A549 (cell line): ENCODE data around the gene KRT15. TPM values are rescaled to one million over a fixed set of nuclear protein-coding genes. Genes with fewer than 3 reads are reported as not detected.

Experiments
- ATAC-seq, 2 experiments: fragments of 200-7000 bp in 1 of 2; fragments of >200 bp in 1 of 2; cut with Nextera tagmentation in 1 of 2; cut with Tn5 transposase in 1 of 2; 3 replicates each; pipeline versions ENCODE4 v1.8.0 to v1.9.1; 2018 to 2020; ENCODE audit warnings: mild to moderate bottlenecking in 1 of 2, moderate library complexity in 1 of 2
- CTCF ChIA-PET: fragments of 300-600 bp; sonication (Branson Sonifier 250); formaldehyde crosslinking; extraction: SDS; loops from one replicate; lab custom pipeline; 2021; ENCODE audit warnings: antibody characterized with exemption, inconsistent platforms; lab: Yijun Ruan, JAX
- POLR2A ChIA-PET: fragments of 350-600 bp; formaldehyde crosslinking; extraction: SDS; loops from one replicate; lab custom pipeline; 2021; ENCODE audit warnings: antibody characterized with exemption, inconsistent platforms; lab: Yijun Ruan, JAX
- DNase-seq, 2 experiments: peaks; one replicate each; pipeline versions ENCODE4 v3.0.0 to v3.0.0-alpha.2; 2011 to 2016; ENCODE audit warnings: low read depth in 1 of 2, low spot score in 1 of 2
- FAIRE-seq: peaks from 2 replicates; lab custom pipeline; 2011; peaks lifted over from hg19 to GRCh38; lab: Jason Lieb, UNC
- H3K27ac ChIP-seq, 2 experiments: fragments of >200 bp; sonication (Bioruptor Twin); formaldehyde crosslinking; 3 replicates each; pipeline ENCODE4 v1.5.1; 2016 to 2017
- H3K4me1 ChIP-seq: fragments of >200 bp; sonication (Bioruptor Twin); formaldehyde crosslinking; 3 replicates; pipeline ENCODE4 v1.6.1; 2016
- H3K4me2 ChIP-seq: fragments of >200 bp; sonication (Bioruptor Twin); formaldehyde crosslinking; 3 replicates; pipeline ENCODE4 v1.6.1; 2016
- H3K4me3 ChIP-seq: fragments of >200 bp; sonication (Bioruptor Twin); formaldehyde crosslinking; 3 replicates; pipeline ENCODE4 v1.5.1; 2016
- H3K9me3 ChIP-seq: fragments of >200 bp; sonication (Bioruptor Twin); formaldehyde crosslinking; 3 replicates; pipeline ENCODE4 v1.6.1; 2016
- CHD4 ChIP-seq: fragments of 200-600 bp; sonication (generic); IDR thresholded peaks from 2 replicates; pipeline ENCODE4 v1.6.1; 2016; ENCODE audit warnings: antibody characterized with exemption, mild to moderate bottlenecking, borderline replicate concordance
- ESRRA ChIP-seq: fragments of 150-350 bp; IDR thresholded peaks from 2 replicates; pipeline ENCODE4 v1.6.1; 2014; ENCODE audit warnings: mild to moderate bottlenecking, low read length, borderline replicate concordance
- FOSL2 ChIP-seq, 2 experiments: fragments of 450-650 bp in 1 of 2; fragments of >200 bp in 1 of 2; sonication (Bioruptor Twin) in 1 of 2; formaldehyde crosslinking; IDR thresholded peaks; 2 replicates each; pipeline versions ENCODE4 v1.5.0 to v1.6.1; 2016 to 2020; ENCODE audit warnings: mild to moderate bottlenecking in 1 of 2, moderate library complexity in 1 of 2
- FOXS1 ChIP-seq: fragments of 250-450 bp; sonication (Bioruptor Pico); IDR thresholded peaks from 2 replicates; pipeline ENCODE4 v1.5.0; 2020; ENCODE audit warnings: mild to moderate bottlenecking, moderate library complexity
- GATA3 ChIP-seq: IDR thresholded peaks from 2 replicates; pipeline ENCODE4 v1.6.1; 2012; ENCODE audit warnings: borderline replicate concordance
- HEYL ChIP-seq: fragments of 250-450 bp; sonication (Bioruptor Pico); IDR thresholded peaks from 2 replicates; pipeline ENCODE4 v1.8.0; 2021; ENCODE audit warnings: mild to moderate bottlenecking, moderate library complexity
- HOXB13 ChIP-seq: fragments of 250-450 bp; sonication (Bioruptor Pico); IDR thresholded peaks from 2 replicates; pipeline ENCODE4 v1.5.0; 2020; ENCODE audit warnings: low read depth, mild to moderate bottlenecking, moderate library complexity
- KDM1A ChIP-seq: fragments of 200-600 bp; sonication (generic); IDR thresholded peaks from 2 replicates; pipeline ENCODE4 v1.6.1; 2016; ENCODE audit warnings: low read depth, mild to moderate bottlenecking
- KDM5A ChIP-seq: fragments of 200-600 bp; sonication (generic); IDR thresholded peaks from 2 replicates; pipeline ENCODE4 v1.6.1; 2016; ENCODE audit warnings: antibody characterized with exemption, mild to moderate bottlenecking
- MYC ChIP-seq: IDR thresholded peaks from 2 replicates; pipeline ENCODE4 v1.6.1; 2012; ENCODE audit warnings: mild to moderate bottlenecking, inconsistent platforms, low read length, improper control_type of control experiment, borderline replicate concordance
- POLR2A ChIP-seq: IDR thresholded peaks from 2 replicates; pipeline ENCODE4 v1.6.1; 2012; ENCODE audit warnings: mild to moderate bottlenecking, low read length
- RAD21 ChIP-seq, 2 experiments: fragments of >200 bp in 1 of 2; sonication (Bioruptor Twin) in 1 of 2; formaldehyde crosslinking in 1 of 2; IDR thresholded peaks in 1 of 2; conservative IDR thresholded peaks in 1 of 2; 2 replicates in 1 of 2; 3 replicates in 1 of 2; pipeline ENCODE4 v1.6.1; 2012 to 2018; ENCODE audit warnings: inconsistent platforms in 1 of 2
- RARB ChIP-seq: fragments of 250-450 bp; sonication (Bioruptor Pico); IDR thresholded peaks from 2 replicates; pipeline ENCODE4 v1.8.0; 2021; ENCODE audit warnings: mild to moderate bottlenecking, moderate library complexity
- RCOR1 ChIP-seq: fragments of 150-350 bp; IDR thresholded peaks from 2 replicates; pipeline ENCODE4 v1.6.1; 2014; ENCODE audit warnings: antibody characterized with exemption, low read length, low read depth
- RFX5 ChIP-seq: fragments of 450-650 bp; IDR thresholded peaks from 2 replicates; pipeline ENCODE4 v1.7.1; 2014; ENCODE audit warnings: antibody characterized with exemption, mild to moderate bottlenecking, moderate library complexity
- RNF2 ChIP-seq: fragments of 200-600 bp; sonication (generic); IDR thresholded peaks from 2 replicates; pipeline ENCODE4 v1.6.1; 2016; ENCODE audit warnings: low read depth, mild to moderate bottlenecking, antibody characterized with exemption, moderate library complexity, borderline replicate concordance
- SMC3 ChIP-seq: fragments of >200 bp; sonication (Bioruptor Twin); formaldehyde crosslinking; IDR thresholded peaks from 3 replicates; pipeline ENCODE4 v1.6.1; 2018; ENCODE audit warnings: inconsistent platforms
- TP53 ChIP-seq: fragments of 250-450 bp; sonication (Bioruptor Pico); IDR thresholded peaks from 2 replicates; pipeline ENCODE4 v1.5.0; 2021; ENCODE audit warnings: mild to moderate bottlenecking, moderate library complexity
- ZNF302 ChIP-seq: fragments of 250-450 bp; sonication (Bioruptor Pico); IDR thresholded peaks from 2 replicates; pipeline ENCODE4 v1.9.0; 2021; ENCODE audit warnings: inconsistent platforms, mild to moderate bottlenecking, moderate library complexity
- WGBS: methylation state at CpG from one replicate; pipeline ENCODE4 v1.1.6; 2017; ENCODE audit errors: missing lambda C conversion rate; 5-methylcytosine and 5-hydroxymethylcytosine counted together
- polyA plus RNA-seq, 4 experiments: library from polyadenylated mRNA; depleted of rRNA in 3 of 4; stranded (reverse); fragments of >200 nt; fragmentation: RNase III in 1 of 4; extraction: RNeasy Plus Mini Kit Qiagen cat#74134 plus additional on column Dnase treatment in 1 of 4; gene quantifications; 2 replicates in 3 of 4; 3 replicates in 1 of 4; pipeline ENCODE4 v1.2.3, GENCODE V29; 2011 to 2017
- TF ChIP-seq, protein P1 (sequence below): fragments of >200 bp; sonication (Bioruptor Twin); formaldehyde crosslinking; IDR thresholded peaks from 3 replicates; pipeline ENCODE4 v1.5.1; 2016
- TF ChIP-seq, protein P2 (sequence below): fragments of 250-450 bp; sonication (Bioruptor Pico); IDR thresholded peaks from 2 replicates; pipeline ENCODE4 v1.5.0; 2021; ENCODE audit warnings: mild to moderate bottlenecking, moderate library complexity, borderline replicate concordance
- TF ChIP-seq, protein P3 (sequence below): fragments of 450-650 bp; IDR thresholded peaks from 2 replicates; pipeline ENCODE4 v1.6.1; 2014; ENCODE audit warnings: antibody characterized with exemption

Gene KRT15
- polyA plus RNA-seq, 2 of the 4 experiments (the other 2 are of a cell fraction) = 0.62 to 2.1 TPM

DNA sequence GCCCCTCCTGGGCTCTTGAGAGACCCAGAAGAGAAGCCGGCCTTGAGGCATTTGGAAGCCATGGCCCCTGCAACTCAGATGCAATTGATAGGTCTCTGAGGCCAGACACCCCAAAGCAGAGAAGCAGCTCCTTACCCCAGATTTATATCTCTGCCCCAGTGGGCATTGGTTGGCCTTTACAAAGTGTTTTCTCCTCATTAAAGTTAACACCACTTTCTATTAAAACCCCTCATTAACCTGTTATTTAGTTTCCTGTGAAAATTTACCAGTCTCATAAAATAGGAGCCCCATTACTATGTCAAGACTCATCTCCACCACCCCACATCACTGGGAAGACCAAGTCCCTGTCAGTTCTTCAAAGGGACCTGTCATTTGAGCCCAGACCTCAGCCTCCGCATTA is 37.7 kb downstream of the KRT15 start, which contains the start of gene KRT35:
TSS of gene KRT35 (minus strand) at position 116 of the 400 bp plus-strand sequence. CDS start at position 62, 54 bp downstream.
- WGBS = 84% methylated on average over 2 of the region's 2 CpGs
- H3K4me3 ChIP-seq = no peak within 1 kb of the TSS
- H3K4me2 ChIP-seq = no peak within 1 kb of the TSS
- no peak for ATAC-seq
- no peaks in the 10 kb centered on the region for H3K4me1 ChIP-seq
- no peak for DNase-seq
- H3K9me3 ChIP-seq = no peaks in the 10 kb centered on the region
- CTCF ChIA-PET = interaction anchor here (1.2 to 3.8 kb wide), 4 partner anchors 9 to 98 kb away, joined by 4 to 20 read pairs (median 5); partner anchors contain the start of gene KRT36
- no peak for FAIRE-seq
- TF ChIP-seq SMC3 (no peak), ZNF302 (CRISPR knock-in tag) (no peak), HEYL (no peak), HOXB13 (CRISPR knock-in tag) (no peak), FOXS1 (CRISPR knock-in tag) (no peak), POLR2A (no peak), RNF2 (no peak), MYC (no peak), RFX5 (no peak), GATA3 (no peak), RAD21 (conservative IDR thresholded peaks at IDR 0.05 in 1 of 2, IDR thresholded peaks at IDR 0.05 in 1 of 2) (no peak), TP53 (CRISPR knock-in tag) (no peak), KDM1A (no peak), KDM5A (no peak), RARB (no peak)
- TF ChIP-seq, protein P1, sequence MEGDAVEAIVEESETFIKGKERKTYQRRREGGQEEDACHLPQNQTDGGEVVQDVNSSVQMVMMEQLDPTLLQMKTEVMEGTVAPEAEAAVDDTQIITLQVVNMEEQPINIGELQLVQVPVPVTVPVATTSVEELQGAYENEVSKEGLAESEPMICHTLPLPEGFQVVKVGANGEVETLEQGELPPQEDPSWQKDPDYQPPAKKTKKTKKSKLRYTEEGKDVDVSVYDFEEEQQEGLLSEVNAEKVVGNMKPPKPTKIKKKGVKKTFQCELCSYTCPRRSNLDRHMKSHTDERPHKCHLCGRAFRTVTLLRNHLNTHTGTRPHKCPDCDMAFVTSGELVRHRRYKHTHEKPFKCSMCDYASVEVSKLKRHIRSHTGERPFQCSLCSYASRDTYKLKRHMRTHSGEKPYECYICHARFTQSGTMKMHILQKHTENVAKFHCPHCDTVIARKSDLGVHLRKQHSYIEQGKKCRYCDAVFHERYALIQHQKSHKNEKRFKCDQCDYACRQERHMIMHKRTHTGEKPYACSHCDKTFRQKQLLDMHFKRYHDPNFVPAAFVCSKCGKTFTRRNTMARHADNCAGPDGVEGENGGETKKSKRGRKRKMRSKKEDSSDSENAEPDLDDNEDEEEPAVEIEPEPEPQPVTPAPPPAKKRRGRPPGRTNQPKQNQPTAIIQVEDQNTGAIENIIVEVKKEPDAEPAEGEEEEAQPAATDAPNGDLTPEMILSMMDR = no peak
- no peak within 1 kb of the TSS for H3K27ac ChIP-seq
- POLR2A ChIA-PET = no interaction called here

DNA sequence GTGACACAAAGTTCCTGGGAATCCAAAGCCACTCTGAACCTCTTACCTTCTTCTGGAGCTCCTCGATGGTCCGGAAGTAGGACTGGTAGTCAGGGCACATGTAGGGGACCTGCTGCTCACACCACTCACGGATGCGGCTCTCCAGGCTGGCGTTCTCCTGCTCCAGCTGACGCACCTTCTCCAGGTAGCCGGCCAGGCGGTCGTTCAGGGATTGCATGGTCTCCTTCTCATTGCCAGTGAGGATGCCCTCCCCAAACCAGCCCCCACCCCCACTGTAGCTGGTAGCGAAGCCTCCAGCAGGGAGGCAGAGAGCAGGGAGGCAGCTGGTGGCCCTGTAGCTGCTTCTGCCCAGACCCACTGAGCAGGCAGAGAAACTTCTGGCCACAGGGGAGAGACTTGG is 38.1 kb downstream of the KRT15 start:
- CTCF ChIA-PET = interaction anchor here (0.7 to 3.8 kb wide), 7 partner anchors 9 to 182 kb away, joined by 3 to 20 read pairs (median 4); partner anchors contain the start of gene KRT36
- 78% methylated on average over 10 of the region's 10 CpGs for WGBS

More for the DNA sequence above, 38.1 kb downstream of the KRT15 start:
- DNase-seq = no peak
- H3K4me1 ChIP-seq = no peaks in the 10 kb centered on the region
- POLR2A ChIA-PET = no interaction called here
- no peak overlapping the region for H3K4me3 ChIP-seq
- TF ChIP-seq, protein P2, sequence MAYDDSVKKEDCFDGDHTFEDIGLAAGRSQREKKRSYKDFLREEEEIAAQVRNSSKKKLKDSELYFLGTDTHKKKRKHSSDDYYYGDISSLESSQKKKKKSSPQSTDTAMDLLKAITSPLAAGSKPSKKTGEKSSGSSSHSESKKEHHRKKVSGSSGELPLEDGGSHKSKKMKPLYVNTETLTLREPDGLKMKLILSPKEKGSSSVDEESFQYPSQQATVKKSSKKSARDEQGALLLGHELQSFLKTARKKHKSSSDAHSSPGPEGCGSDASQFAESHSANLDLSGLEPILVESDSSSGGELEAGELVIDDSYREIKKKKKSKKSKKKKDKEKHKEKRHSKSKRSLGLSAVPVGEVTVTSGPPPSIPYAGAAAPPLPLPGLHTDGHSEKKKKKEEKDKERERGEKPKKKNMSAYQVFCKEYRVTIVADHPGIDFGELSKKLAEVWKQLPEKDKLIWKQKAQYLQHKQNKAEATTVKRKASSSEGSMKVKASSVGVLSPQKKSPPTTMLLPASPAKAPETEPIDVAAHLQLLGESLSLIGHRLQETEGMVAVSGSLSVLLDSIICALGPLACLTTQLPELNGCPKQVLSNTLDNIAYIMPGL (CRISPR knock-in tag) = no peak
- TF ChIP-seq CHD4 = no peak
- no peak for TF ChIP-seq ESRRA
- no peak for TF ChIP-seq RCOR1
- TF ChIP-seq, protein P3, sequence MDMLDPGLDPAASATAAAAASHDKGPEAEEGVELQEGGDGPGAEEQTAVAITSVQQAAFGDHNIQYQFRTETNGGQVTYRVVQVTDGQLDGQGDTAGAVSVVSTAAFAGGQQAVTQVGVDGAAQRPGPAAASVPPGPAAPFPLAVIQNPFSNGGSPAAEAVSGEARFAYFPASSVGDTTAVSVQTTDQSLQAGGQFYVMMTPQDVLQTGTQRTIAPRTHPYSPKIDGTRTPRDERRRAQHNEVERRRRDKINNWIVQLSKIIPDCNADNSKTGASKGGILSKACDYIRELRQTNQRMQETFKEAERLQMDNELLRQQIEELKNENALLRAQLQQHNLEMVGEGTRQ = no peak
- no peak for TF ChIP-seq FOSL2 (IDR thresholded peaks at IDR 0.05)
- no peak for TF ChIP-seq FOSL2 (CRISPR knock-in tag; IDR thresholded peaks at IDR 0.05)
- TF ChIP-seq, all 56 proteins: peak for 0
- FAIRE-seq (no peak), ATAC-seq (no peak)
- no peak overlapping the region for H3K27ac ChIP-seq
- H3K4me2 ChIP-seq = no peak overlapping the region
- H3K9me3 ChIP-seq = no peaks in the 10 kb centered on the region
